ENCODE measurements around the gene KLHL5.

GRCh38 chr4:39021631-39022030 lies 40.4 kb upstream of the KLHL5 start:
- no peak for TF ChIP-seq EZH2 (IDR thresholded peaks at IDR 0.05; ENCODE audit: borderline replicate concordance, low read depth, low read length, severe bottlenecking)
- TF ChIP-seq, protein P1, sequence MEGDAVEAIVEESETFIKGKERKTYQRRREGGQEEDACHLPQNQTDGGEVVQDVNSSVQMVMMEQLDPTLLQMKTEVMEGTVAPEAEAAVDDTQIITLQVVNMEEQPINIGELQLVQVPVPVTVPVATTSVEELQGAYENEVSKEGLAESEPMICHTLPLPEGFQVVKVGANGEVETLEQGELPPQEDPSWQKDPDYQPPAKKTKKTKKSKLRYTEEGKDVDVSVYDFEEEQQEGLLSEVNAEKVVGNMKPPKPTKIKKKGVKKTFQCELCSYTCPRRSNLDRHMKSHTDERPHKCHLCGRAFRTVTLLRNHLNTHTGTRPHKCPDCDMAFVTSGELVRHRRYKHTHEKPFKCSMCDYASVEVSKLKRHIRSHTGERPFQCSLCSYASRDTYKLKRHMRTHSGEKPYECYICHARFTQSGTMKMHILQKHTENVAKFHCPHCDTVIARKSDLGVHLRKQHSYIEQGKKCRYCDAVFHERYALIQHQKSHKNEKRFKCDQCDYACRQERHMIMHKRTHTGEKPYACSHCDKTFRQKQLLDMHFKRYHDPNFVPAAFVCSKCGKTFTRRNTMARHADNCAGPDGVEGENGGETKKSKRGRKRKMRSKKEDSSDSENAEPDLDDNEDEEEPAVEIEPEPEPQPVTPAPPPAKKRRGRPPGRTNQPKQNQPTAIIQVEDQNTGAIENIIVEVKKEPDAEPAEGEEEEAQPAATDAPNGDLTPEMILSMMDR (IDR thresholded peaks at IDR 0.05; ENCODE audit: borderline replicate concordance, extremely low read depth, low read length, poor library complexity, severe bottlenecking), result no peak

All from DND-41 (cell line).